Measurements from ENCODE around the gene RAPGEF6. TPM values are rescaled to one million over a fixed set of nuclear protein-coding genes. Genes with fewer than 3 reads are reported as not detected.

The RAPGEF6 gene
- polyA plus RNA-seq, 6 donors from 2014 or later: 15.3 to 28.3 (median 23.3) TPM

DNA sequence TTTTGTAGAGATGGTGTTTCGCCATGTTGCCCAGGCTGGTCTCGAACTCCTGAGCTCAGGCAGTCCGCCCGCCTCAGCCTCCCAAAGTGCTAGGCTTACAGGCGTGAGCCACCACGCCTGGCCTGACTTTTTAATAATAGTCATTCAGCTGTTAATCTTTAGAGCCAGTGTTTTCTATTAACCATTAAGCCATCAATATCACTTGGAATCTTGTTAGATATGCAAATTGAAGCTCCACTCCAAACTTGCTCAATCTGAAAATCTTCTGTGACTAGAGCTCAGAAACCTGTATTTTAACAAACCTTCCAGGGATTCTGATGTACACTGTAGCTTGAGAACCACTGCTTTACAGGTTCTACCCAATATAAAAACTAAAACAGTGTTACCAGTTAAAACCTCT, 257.7 kb downstream of the RAPGEF6 start:
- no peak for ATAC-seq (ENCODE audit: low read depth in 2 of 2)
- Mint-ChIP-seq H3K4me3 (peak overlapping the region in 5 of 8 donors; percentile 8 to 68 (median 25)), H3K36me3 (peaks cover 16 to 20% of the 10 kb centered on the region in 2 donors), H3K27me3 (no peaks in the 10 kb centered on the region), H3K4me1 (peaks cover 50 to 96% (median 68%) of the 10 kb centered on the region in 3 donors), H3K27ac (peak overlapping the region; percentile 91 to 99 (median 94)), H3K9me3 (peaks cover 0 to 5% (median 0%) of the 10 kb centered on the region in 7 donors)
- no peak for DNase-seq

- peak overlapping the region; percentile 94 to 99 (median 96) for H3K27ac Mint-ChIP-seq
- H3K4me3 Mint-ChIP-seq: peak overlapping the region; percentile 38 to 77 (median 64)
- ATAC-seq (ENCODE audit: low read depth in 2 of 2) (no peak), DNase-seq (no peak)
- H3K36me3 Mint-ChIP-seq: peaks cover under 1 to 10% of the 10 kb centered on the region in 2 donors
- H3K9me3 Mint-ChIP-seq: no peaks in the 10 kb centered on the region
- peaks cover 45 to 94% (median 68%) of the 10 kb centered on the region in 3 donors for H3K4me1 Mint-ChIP-seq
- H3K27me3 Mint-ChIP-seq: no peaks in the 10 kb centered on the region
Measured at GRCh38 chr5:131375351-131375750, 259.7 kb downstream of the RAPGEF6 start.

Other genes with a start within 250 kb of the RAPGEF6 start
- gene FNIP1, start 161.8 kb upstream of the RAPGEF6 start, polyA plus RNA-seq (ENCODE audit: low read depth in 6 of 6): 10 to 100 TPM; 26.8 to 40.0 (median 32.7) TPM